GM06990 (cell line): ENCODE results near the gene RAB3IP.

Source experiments
- DNase-seq: peaks from one replicate; pipeline ENCODE4 v3.0.0-alpha.2; 2011; ENCODE audit not compliant: insufficient read length; ENCODE audit errors: extremely low read depth
- H3K27me3 ChIP-seq: replicated peaks from 2 replicates; pipeline ENCODE4 v1.6.0; 2011; ENCODE audit warnings: low read length; ENCODE audit not compliant: control insufficient read depth, insufficient read depth
- H3K36me3 ChIP-seq: 2 replicates; pipeline ENCODE4 v1.5.1; 2011; ENCODE audit warnings: low read length; ENCODE audit not compliant: control insufficient read depth, insufficient read depth
- H3K4me3 ChIP-seq: replicated peaks from 2 replicates; pipeline ENCODE4 v1.5.1; 2011; ENCODE audit warnings: low read depth, mild to moderate bottlenecking, control low read depth, low read length
- TF ChIP-seq, protein P1 (sequence below): IDR thresholded peaks from 2 replicates; pipeline ENCODE4 v1.5.1; 2011; ENCODE audit warnings: low read length, control low read depth, mild to moderate bottlenecking, inconsistent platforms; ENCODE audit not compliant: insufficient read depth, poor library complexity, severe bottlenecking

The RAB3IP gene

DNA sequence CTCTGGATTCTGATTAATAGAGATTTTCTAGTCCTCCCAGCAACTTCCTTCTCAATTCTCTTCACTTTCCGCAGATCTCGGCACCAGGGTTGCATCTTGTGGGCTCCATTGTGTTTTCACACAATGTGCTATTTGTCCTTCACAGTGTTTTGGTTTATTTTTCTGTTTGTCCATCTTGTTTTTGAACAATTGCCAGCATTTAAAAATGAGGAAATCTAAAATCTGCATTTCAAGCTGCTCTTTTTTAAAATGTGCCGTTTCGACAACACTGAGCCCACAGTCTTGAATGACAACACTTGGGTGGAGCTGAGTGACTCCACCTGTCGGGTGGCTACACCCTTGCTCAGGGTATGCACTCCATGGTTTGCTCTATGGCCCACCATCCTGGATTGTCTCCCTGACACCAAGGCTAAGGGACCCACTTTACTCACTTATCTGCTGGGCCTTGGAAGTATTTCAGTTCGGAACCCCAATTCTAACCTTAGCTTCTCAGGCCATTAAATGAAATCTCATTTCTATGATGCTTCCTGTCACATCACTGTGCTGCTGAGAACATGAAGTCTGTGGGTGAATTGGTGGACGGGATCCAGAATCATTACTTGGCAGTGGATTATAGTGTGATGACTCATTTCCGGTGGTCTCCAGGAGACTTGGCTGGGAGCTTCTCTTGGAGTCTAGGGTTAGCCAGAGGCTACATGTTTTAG, 82.9 kb downstream of the RAB3IP start:
- Histone ChIP-seq H3K27me3 (no peaks in the 10 kb centered on the region), H3K36me3 (no peaks in the 10 kb centered on the region), H3K4me3 (no peak overlapping the region)
- TF ChIP-seq, protein P1, sequence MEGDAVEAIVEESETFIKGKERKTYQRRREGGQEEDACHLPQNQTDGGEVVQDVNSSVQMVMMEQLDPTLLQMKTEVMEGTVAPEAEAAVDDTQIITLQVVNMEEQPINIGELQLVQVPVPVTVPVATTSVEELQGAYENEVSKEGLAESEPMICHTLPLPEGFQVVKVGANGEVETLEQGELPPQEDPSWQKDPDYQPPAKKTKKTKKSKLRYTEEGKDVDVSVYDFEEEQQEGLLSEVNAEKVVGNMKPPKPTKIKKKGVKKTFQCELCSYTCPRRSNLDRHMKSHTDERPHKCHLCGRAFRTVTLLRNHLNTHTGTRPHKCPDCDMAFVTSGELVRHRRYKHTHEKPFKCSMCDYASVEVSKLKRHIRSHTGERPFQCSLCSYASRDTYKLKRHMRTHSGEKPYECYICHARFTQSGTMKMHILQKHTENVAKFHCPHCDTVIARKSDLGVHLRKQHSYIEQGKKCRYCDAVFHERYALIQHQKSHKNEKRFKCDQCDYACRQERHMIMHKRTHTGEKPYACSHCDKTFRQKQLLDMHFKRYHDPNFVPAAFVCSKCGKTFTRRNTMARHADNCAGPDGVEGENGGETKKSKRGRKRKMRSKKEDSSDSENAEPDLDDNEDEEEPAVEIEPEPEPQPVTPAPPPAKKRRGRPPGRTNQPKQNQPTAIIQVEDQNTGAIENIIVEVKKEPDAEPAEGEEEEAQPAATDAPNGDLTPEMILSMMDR: no peak
- DNase-seq: no peak

DNA sequence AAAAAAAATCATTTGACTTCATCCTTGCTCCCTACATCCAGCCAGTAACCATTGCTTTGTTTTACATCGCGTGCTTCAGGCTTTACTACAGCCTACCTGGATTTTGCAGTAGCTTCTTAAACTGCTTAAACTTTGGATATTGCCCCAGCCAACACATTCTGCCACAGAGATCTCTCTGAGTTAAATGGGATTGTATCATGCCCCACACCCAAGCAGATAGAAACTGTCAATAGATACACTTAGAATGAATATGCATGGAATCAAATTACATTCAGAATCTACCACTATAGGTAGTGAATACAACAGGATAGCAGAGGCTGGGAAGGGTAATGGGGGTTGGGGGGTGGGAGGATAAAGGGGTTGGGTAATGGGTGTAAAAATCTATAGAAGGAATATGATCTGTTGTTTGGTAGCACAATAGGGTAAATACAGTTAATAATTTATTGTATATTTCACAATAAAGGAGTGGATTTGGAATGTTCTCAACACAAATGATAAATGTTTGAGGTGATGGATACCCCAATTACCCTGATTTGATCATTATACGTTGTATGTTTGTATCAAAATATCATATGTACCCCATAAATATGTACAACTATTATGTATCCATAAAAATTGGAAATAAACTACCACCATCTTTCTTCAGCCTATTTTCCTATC, 83.7 kb downstream of the RAB3IP start:
- Histone ChIP-seq H3K27me3 (no peaks in the 10 kb centered on the region), H3K36me3 (no peaks in the 10 kb centered on the region), H3K4me3 (no peak overlapping the region)
- TF ChIP-seq, protein P1: no peak
- no peak for DNase-seq

DNA sequence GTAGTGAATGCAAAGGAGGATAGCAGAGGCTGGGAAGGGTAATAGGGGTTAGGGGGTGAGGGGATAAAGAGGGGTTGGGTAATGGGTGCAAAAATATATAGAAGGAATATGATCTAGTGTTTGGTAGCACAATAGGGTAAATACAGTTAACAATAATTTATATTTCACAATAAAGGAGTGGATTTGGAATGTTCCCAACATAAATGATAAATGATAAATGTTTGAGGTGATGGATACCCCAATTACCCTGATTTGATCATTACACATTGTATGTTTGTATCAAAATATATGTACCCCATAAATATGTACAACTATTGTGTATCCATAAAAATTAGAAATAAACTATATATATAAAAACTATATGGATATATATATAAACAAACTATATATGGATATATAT, 85.4 kb downstream of the RAB3IP start:
- TF ChIP-seq, protein P1: no peak
- Histone ChIP-seq H3K4me3 (no peak overlapping the region), H3K36me3 (no peaks in the 10 kb centered on the region), H3K27me3 (no peaks in the 10 kb centered on the region)
- DNase-seq: no peak

DNA sequence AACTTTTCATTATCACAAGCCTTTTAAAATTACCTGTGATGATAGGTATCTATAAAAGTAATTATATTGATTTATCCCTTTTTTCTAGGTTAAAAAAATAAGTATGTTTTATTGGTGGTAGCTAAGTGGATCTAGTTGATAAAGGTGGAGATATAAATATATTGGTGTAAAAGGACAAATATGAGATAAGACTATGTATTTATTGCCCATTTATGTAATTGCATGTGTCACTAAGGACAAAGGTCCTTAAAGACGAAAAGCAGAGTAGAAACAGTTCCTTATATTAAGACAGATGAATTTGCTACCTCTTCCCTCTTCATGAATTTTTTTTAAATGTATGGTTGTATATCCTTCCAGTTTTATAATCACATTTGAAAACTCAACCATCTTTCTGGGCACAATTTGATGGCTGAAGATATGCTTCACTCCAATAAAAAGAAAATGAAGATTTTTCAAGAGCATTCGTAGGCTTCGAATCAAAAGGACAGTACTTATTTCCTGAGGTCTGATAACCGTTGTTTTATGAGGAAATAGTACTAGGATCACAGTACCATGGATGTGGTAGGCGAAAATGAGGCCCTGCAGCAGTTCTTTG, 86.4 kb downstream of the RAB3IP start, which contains the start of gene MYRFL:
Gene MYRFL (plus strand): TSS at position 262 of the 595 bp plus-strand sequence. CDS start 291 bp downstream, at position 553.
- Histone ChIP-seq H3K4me3 (no peak within 1 kb of the TSS), H3K27me3 (no peaks in the 10 kb centered on the region), H3K36me3 (no peaks in the 10 kb centered on the region)
- TF ChIP-seq, protein P1: no peak
- DNase-seq: no peak

DNA sequence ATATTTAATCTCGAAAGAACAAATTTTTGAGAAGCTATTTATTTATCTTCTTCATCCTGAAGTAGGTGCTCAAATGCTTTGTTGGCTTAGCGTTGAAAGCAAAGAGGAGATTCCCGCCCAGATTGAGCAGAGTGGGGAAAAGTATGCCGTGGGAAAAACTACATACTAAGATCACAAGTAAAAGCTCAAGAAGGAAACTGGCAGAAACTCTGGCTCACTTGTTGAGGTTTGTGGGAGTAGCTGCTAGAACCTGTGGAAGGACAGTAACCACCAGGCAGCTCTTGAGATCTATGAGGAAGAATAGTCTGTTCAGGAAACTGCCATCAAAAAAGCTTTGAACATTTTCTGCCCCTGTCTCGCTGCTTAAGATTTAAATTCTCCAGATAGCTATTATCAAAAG, 90.2 kb downstream of the RAB3IP start:
- H3K4me3 ChIP-seq: no peak overlapping the region
- no peak for DNase-seq
- H3K27me3 ChIP-seq: no peaks in the 10 kb centered on the region

More for the DNA sequence above, 90.2 kb downstream of the RAB3IP start:
- TF ChIP-seq, protein P1: no peak
- no peaks in the 10 kb centered on the region for H3K36me3 ChIP-seq
